GM12873 (cell line): ENCODE measurements around the gene BLM.

Experiments used
- TF ChIP-seq, protein P1 (sequence below): IDR thresholded peaks from 2 replicates; pipeline ENCODE4 v1.5.1; 2012; ENCODE audit warnings: low read depth, mild to moderate bottlenecking, moderate library complexity, low read length, control low read depth; ENCODE audit not compliant: insufficient read depth; ENCODE audit errors: missing control alignments

Gene BLM

DNA sequence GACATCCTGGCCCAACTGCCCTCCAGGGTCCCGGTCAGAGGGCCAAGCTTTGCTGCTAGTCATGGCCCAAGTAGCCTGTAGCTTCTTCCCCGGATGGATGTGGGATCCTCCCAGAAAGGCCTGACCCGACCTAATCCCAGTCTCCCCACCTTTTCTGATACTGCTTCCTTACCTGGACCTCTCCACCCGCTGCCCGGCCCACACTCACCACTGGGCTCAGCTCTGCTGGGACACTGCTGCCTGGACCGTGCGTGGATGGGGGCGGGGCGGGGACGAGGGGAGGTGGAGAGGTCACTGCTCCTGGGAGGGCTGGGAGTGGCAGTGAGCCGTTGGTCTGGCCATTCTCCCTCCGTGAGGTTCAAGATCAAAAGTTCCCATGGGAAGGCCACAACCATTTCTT is 111.0 kb downstream of the BLM start:
- TF ChIP-seq, protein P1, sequence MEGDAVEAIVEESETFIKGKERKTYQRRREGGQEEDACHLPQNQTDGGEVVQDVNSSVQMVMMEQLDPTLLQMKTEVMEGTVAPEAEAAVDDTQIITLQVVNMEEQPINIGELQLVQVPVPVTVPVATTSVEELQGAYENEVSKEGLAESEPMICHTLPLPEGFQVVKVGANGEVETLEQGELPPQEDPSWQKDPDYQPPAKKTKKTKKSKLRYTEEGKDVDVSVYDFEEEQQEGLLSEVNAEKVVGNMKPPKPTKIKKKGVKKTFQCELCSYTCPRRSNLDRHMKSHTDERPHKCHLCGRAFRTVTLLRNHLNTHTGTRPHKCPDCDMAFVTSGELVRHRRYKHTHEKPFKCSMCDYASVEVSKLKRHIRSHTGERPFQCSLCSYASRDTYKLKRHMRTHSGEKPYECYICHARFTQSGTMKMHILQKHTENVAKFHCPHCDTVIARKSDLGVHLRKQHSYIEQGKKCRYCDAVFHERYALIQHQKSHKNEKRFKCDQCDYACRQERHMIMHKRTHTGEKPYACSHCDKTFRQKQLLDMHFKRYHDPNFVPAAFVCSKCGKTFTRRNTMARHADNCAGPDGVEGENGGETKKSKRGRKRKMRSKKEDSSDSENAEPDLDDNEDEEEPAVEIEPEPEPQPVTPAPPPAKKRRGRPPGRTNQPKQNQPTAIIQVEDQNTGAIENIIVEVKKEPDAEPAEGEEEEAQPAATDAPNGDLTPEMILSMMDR = no peak

DNA sequence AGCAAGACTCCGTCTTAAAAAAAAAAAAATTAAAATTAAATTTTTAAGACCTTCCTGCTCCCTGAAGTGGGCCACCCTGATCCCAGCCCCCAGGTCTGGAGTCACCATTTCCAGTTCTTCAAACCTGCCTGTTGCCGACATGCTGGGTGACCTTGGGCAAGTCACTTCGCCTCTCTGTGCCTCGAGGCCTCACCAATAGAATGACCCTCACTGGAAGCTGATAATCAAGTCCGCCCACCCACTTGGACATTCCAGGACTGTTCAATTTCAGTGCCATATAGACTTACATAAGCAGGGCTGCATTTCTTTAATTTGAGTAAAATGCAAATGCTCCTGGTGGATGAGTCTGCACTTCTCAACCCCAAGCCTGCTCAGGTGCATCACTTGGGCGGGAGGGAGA is 112.0 kb downstream of the BLM start:
- TF ChIP-seq, protein P1 = no peak

DNA sequence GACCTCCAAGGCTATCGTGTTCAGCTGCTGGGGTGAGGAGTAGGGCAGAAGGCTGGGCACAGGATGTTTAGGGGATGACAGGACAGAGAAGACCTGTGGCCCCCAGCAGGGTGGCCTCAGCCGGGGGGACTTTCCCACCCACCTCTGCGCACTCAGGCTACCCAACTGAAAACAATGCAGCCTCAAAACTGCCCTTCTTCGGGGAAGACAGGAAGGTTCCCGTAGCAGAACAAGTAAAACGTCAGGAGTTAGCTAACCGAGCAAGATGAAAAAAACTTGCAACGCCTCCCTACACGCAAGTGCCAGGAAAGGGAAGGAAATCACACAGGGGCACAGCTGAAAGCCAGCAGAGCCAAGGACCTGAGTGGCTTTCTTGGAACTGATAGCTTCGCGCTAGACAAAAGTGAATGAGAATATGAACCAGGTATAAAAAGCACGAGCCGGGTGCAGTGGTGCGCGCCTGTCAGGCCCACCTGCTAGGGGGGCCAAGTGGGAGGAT is 112.8 kb downstream of the BLM start:
- TF ChIP-seq, protein P1 = no peak

DNA sequence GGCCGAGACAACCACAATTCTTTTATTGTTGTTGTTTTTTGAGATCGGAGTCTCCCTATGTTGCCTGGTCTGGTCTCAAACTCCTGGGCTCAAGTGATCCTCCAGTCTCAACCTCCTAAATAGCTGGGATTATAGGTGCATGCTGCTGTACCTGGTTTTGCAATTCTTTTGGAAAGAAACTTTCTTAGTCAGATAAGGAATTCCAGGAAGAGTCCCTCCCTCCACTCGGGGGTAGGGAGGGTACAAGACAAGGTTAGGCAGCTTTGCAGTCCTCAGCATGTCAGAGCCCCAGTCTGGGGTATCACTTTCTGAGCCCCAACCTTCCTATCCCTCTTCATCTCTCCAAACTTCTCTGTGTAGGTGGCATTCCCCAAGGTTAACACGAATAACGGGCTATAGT is 117.5 kb downstream of the BLM start:
- TF ChIP-seq, protein P1 = no peak

DNA sequence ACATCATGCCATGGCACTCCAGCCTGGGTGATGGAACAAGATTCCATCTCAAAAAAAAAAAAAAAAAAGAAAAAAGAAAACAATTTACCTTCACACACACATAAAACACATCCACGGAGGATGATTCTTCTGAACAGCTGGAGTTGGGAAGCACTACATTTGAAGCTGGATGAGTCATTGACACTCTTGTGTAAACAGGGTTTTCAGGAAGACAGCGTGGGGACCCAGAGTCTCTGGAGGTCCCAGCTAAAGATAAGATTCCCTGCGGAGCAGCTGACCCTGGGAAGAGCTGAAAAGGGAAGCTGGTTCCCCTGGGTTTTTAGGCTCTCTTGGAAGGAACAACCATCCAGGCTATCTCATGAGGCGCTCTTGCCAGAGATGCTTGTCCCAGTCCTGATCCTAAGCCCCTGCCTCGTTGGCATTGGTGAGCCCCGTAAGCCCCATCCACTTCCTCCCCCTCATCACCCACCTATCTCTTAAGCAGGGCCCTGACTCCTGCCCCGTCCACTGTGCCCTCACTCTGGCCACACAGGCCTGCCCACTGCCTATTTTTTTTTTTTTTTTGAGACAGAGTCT is 119.2 kb downstream of the BLM start:
- TF ChIP-seq, protein P1 = no peak

DNA sequence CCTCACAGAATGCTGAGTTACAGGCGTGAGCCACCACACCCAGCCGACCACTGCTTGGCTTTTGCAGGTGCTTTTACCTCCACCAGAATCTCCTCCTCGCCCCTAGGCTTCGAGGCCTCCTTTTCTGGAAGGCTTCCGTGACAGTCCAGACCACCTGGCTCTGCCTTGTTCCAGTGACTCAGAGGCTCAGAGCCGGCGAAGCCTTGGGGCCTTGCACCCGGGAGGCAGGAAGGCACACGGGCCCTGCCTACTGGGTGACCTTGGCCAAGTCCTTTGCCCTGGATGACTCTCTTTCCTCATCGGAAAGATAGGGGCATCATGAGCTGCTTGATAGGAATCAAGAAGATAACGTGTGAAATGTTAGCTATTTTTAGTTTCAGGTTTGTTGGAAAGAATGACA is 119.9 kb downstream of the BLM start:
- TF ChIP-seq, protein P1 = no peak

DNA sequence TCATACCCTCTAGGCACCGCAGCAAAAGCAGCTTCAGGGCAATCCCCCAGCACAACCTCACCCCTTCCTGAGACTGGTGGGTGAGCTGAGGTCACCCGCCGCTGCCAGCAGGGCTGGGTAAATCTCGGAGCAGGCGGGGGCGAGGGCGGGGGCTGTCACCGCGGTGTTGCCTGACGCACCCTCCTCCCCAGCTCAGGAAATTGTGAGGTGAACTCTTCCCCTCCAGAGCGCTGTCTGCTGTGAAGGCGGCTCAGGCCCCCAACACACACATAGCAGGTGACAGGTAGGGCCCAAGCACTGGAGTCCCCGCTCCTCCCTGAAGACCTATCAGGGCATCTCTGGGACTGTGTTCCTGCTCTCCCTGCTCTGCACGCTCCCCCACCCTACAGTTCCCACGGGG is 121.0 kb downstream of the BLM start:
- TF ChIP-seq, protein P1 = no peak
